GM19397 (cell line): ENCODE measurements around the gene S100A13.

Experiments
- ATAC-seq: cut with Tn5 transposase; IDR thresholded peaks from one replicate; pipeline ENCODE4 v1.9.1; 2021; ENCODE audit warnings: mild to moderate bottlenecking, moderate library complexity; ENCODE audit not compliant: unreplicated experiment

S100A13 gene

GRCh38 chr1:153628638-153629342, 1.5 kb upstream of the S100A13 start:
- ATAC-seq: no peak

GRCh38 chr1:153627715-153628626, 666 bp upstream of the S100A13 start, which contains the start of gene S100A1:
Gene S100A1 (plus strand): TSS chr1:153628434. CDS start chr1:153630522, 2,088 bp downstream.
- no peak for ATAC-seq

GRCh38 chr1:153626477-153626903, 815 bp downstream of the S100A13 start:
- ATAC-seq: no peak

- no peak for ATAC-seq
Measured at GRCh38 chr1:153624965-153625611, 2.2 kb downstream of the S100A13 start.

- no peak for ATAC-seq
Measured at GRCh38 chr1:153623101-153623500, 4.2 kb downstream of the S100A13 start.

GRCh38 chr1:153619171-153619570, 8.1 kb downstream of the S100A13 start:
- ATAC-seq: no peak

GRCh38 chr1:153617663-153618062, 9.6 kb downstream of the S100A13 start:
- ATAC-seq: peak; percentile 75

- no peak for ATAC-seq
Measured at GRCh38 chr1:153616917-153617311, 10.4 kb downstream of the S100A13 start.

GRCh38 chr1:153616144-153616916, 11.0 kb downstream of the S100A13 start, which contains the start of gene S100A14:
Gene S100A14 (minus strand): TSS chr1:153616325. CDS start chr1:153615858, 467 bp downstream.
- no peak for ATAC-seq

GRCh38 chr1:153615406-153615805, 11.9 kb downstream of the S100A13 start:
- no peak for ATAC-seq

GRCh38 chr1:153614906-153615305, 12.4 kb downstream of the S100A13 start:
- no peak for ATAC-seq

- no peak for ATAC-seq
Measured at GRCh38 chr1:153614189-153614900, 13.0 kb downstream of the S100A13 start.

GRCh38 chr1:153613406-153613805, 13.9 kb downstream of the S100A13 start:
- no peak for ATAC-seq

- no peak for ATAC-seq
Measured at GRCh38 chr1:153612755-153613331, 14.5 kb downstream of the S100A13 start, which contains the start of gene S100A16. Gene S100A16 (minus strand): TSS chr1:153613137. CDS start chr1:153608151, 4,986 bp downstream.

GRCh38 chr1:153612111-153612754, 15.1 kb downstream of the S100A13 start:
- ATAC-seq: no peak

- no peak for ATAC-seq
Measured at GRCh38 chr1:153611356-153611755, 15.9 kb downstream of the S100A13 start.

GRCh38 chr1:153610811-153611301, 16.4 kb downstream of the S100A13 start:
- no peak for ATAC-seq

- no peak for ATAC-seq
Measured at GRCh38 chr1:153610334-153610733, 17.0 kb downstream of the S100A13 start.

GRCh38 chr1:153609585-153609907, 17.8 kb downstream of the S100A13 start:
- ATAC-seq: no peak
